Lower leg skin (tissue), 3 donors: ENCODE measurements around the gene NKD2.

Experiments
- CTCF ChIP-seq, 3 donors: fragments of 450-650 bp; IDR thresholded peaks; one replicate each; pipeline ENCODE4 v1.5.1; 2016; ENCODE audit warnings: antibody characterized with exemption in 3 of 3, mild to moderate bottlenecking in 3 of 3, moderate library complexity in 2 of 3
- POLR2A ChIP-seq, 2 donors: fragments of 450-650 bp; IDR thresholded peaks; one replicate each; pipeline ENCODE4 v1.6.1; 2016 to 2017; ENCODE audit warnings: antibody characterized with exemption in 2 of 2, mild to moderate bottlenecking in 1 of 2, moderate library complexity in 1 of 2

GRCh38 chr5:1030801-1031271, 22.2 kb downstream of the NKD2 start:
- no peak for TF ChIP-seq CTCF (IDR thresholded peaks at IDR 0.05)
- TF ChIP-seq POLR2A (IDR thresholded peaks at IDR 0.05) = no peak
